NCI-H146 treated with DMSO at 0.1 percent for 48 hours (cell line): Measurements from ENCODE around the gene DR1.
"Not testable (repeated sequence)": the region's sequence is repeated elsewhere in the genome, so short reads cannot be mapped to it uniquely, and the experiment has no call there.

Experiments
- DNase-seq: peaks from one replicate; lab custom pipeline; 2025; ENCODE audit not compliant: unreplicated experiment; lab: John Stamatoyannopoulos, UW

Gene DR1

DNA sequence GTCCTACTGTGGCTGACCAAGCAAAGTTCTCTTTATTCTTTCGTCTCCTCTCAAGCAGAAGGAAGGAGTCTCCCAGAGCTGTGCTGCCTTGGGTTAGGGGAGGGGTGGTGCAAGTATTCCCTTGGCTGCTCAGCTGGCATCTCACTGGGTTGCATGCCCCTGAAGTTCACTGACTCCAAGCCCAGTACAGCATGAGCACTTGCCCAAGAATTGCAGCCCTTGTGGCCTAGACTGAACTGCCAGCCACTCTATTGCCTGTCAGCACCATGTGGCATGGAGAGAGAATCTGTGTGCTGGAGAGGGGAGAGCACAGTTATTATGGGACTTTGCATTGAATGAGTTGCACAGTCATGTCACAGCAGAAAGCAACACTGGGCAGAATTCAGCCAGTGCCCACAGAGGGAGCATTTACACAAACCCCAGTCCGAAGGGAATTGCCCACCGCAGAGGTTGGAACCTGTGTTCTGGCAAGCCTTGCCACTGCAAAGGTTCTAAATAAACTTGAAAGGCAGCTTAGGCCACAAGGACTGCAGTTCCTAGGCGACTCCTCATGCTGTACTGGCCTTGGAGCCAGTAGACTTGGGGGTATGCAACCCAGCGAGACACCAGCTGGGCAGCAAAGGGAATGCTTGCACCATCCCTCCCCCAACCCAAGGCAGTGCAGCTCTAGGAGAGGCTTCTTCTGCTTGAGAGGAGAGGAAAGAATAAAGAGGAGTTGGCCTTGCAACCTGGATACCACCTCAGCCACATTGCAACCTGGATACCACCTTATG lies 28.8 kb downstream of the DR1 start:
- no peak for DNase-seq

DNA sequence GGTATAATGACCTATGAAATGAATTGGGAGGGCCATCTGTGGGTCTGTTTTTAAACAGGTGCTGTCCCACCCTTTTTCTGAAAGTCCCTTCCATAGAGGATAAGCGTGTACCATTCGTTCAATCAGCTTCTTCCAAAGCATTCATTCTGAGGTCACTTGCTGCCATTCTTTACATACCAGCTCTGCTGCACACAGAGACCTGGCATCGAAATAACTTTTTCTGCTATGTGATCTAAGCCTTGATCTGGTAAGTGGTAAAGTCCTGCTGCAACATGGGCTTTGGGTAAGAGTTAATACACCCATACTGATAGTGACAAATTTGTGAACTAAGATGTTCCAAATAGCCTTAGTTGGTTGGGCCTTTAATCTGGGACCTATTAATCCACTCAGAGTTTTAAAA lies 38.9 kb downstream of the DR1 start:
- no peak for DNase-seq

- not testable (repeated sequence) for DNase-seq
Observed at GRCh38 chr1:93386268-93386667, 40.6 kb downstream of the DR1 start.

GRCh38 chr1:93394514-93394913 lies 48.8 kb downstream of the DR1 start:
- DNase-seq = no peak

- DNase-seq = no peak
Observed at GRCh38 chr1:93395195-93395594, 49.5 kb downstream of the DR1 start.

DNA sequence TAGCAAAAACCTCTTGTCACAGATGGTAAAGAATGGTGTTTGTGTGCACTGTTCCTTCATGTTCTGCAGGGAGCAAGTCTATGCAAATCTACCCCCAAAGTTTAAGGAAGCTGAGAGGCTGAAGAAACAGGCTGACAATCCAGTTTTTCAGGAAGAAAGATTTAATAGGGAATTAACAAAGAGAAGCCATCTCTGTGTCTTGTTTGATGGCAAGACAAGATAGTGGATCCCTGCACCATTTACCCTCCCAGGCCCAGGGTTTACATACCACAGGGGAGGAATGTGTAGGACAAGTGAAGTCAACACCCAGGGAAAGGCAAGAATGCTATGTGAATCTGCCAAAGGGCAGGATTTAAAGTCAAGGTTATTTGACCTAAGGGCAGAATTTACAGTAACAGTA lies 54.1 kb downstream of the DR1 start:
- DNase-seq = no peak

DNA sequence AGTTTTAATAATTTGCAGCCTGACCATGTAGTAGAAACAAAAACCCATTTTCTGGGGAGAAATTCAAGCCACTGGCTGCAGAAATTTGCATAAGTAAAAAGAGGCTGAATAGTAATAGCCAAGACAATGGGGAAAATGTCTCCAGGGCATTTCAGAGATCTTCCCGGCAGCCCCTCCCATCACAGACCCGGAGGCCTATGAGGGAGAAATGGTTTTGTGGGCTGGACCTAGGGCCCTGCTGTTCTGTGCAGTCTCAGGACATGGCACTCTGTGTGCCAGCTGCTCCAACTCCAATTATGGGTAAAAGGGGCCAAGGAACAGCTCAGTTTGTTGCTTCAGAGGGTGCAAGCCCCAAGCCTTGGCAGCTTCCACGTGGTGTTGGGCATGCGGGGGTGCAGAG lies 62.5 kb downstream of the DR1 start:
- no peak for DNase-seq

- no peak for DNase-seq
Observed at GRCh38 chr1:93411000-93411399, 65.3 kb downstream of the DR1 start.

DNA sequence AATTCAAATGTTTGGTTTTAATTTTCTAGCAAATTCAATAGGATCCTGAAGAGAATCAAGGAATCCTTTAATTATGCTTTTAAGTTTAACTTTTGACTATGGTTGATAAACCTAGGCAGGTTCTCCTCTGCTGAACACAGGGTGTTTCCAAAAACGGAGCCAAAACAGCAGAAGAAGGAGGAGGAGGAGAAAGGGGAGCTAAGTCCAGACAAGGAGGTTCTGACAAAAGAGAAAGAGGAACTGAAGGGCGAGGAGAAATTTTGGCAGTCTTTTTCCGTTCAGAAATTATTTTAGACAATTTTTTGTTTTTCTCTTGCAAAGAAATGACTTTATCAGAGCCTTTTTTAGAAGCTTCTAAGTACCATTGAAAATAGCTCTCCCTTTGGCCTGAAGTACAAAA lies 69.0 kb downstream of the DR1 start:
- DNase-seq = no peak

- DNase-seq = no peak
Observed at GRCh38 chr1:93415296-93415695, 69.6 kb downstream of the DR1 start.

DNA sequence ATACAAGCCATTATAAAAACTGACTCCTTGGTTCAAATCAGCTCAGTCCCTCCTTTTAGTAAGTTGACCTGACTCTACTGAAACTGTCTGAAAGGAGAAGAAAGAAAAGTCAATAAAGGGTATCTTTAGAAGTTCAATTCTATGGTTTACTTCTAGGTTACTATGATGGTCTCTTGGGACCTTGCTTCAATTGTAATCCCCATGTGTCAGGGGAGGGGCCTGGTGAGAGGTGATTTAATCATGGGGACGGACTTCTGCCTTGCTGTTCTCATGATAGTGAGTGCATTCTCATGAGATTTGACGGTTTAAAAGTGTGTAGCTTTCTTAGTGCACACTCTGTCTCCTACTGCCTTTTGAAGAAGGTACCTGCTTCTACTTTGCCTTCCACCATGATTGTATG lies 70.5 kb downstream of the DR1 start:
- no peak for DNase-seq
